ENCODE data around the gene ZNF862. TPM values are rescaled to one million over a fixed set of nuclear protein-coding genes. Genes with fewer than 3 reads are reported as not detected.

The ZNF862 gene
- total and polyA plus RNA-seq, 2 donors from 2014 or later = 5.7 to 29.1 TPM

- Histone ChIP-seq H3K9ac (ENCODE audit: low read length in 3 of 3) (no peak overlapping the region), H3K9me3 (ENCODE audit: control insufficient read depth in 2 of 3, insufficient read depth in 1 of 3, low read length in 3 of 3) (no peaks in the 10 kb centered on the region), H3K27ac (ENCODE audit: low read depth in 2 of 2, low read length in 2 of 2) (no peak overlapping the region), H3K27me3 (ENCODE audit: control insufficient read depth, insufficient read depth, low read length) (no peaks in the 10 kb centered on the region), H3K36me3 (ENCODE audit: control insufficient read depth in 2 of 3, insufficient read depth in 3 of 3, low read length in 3 of 3) (peaks cover 0 to 6% (median 4%) of the 10 kb centered on the region in 3 donors), H3K4me1 (ENCODE audit: control insufficient read depth in 2 of 3, insufficient read depth in 2 of 3, low read depth in 1 of 3, low read length in 3 of 3) (no peaks in the 10 kb centered on the region), H3K4me3 (ENCODE audit: low read length in 3 of 3) (no peak overlapping the region)
- no peak for DNase-seq
- TF ChIP-seq CTCF (IDR thresholded peaks at IDR 0.05; ENCODE audit: borderline replicate concordance, extremely low read depth, insufficient read depth) = no peak
- FAIRE-seq = no peak
- intact Hi-C loops (cut with DNase I) = no loop called here
Observed at GRCh38 chr7:149845257-149845980, 7.2 kb downstream of the ZNF862 start.

GRCh38 chr7:149846021-149846420 lies 7.8 kb downstream of the ZNF862 start:
- intact Hi-C loops (cut with DNase I) = no loop called here
- H3K36me3 ChIP-seq (ENCODE audit: control insufficient read depth in 2 of 3, insufficient read depth in 3 of 3, low read length in 3 of 3) = peaks cover 0 to 6% (median 4%) of the 10 kb centered on the region in 3 donors
- no peak for TF ChIP-seq CTCF (IDR thresholded peaks at IDR 0.05; ENCODE audit: borderline replicate concordance, extremely low read depth, insufficient read depth)
- H3K4me1 ChIP-seq (ENCODE audit: control insufficient read depth in 2 of 3, insufficient read depth in 2 of 3, low read depth in 1 of 3, low read length in 3 of 3) = no peaks in the 10 kb centered on the region
- no peak overlapping the region for H3K9ac ChIP-seq (ENCODE audit: low read length in 3 of 3)
- no peak overlapping the region for H3K4me3 ChIP-seq (ENCODE audit: low read length in 3 of 3)
- H3K27ac ChIP-seq (ENCODE audit: low read depth in 2 of 2, low read length in 2 of 2) = no peak overlapping the region
- no peaks in the 10 kb centered on the region for H3K9me3 ChIP-seq (ENCODE audit: control insufficient read depth in 2 of 3, insufficient read depth in 1 of 3, low read length in 3 of 3)
- DNase-seq = no peak
- no peaks in the 10 kb centered on the region for H3K27me3 ChIP-seq (ENCODE audit: control insufficient read depth, insufficient read depth, low read length)
- FAIRE-seq = no peak

GRCh38 chr7:149846436-149847046 lies 8.4 kb downstream of the ZNF862 start:
- Histone ChIP-seq H3K9me3 (ENCODE audit: control insufficient read depth in 2 of 3, insufficient read depth in 1 of 3, low read length in 3 of 3) (no peaks in the 10 kb centered on the region), H3K27ac (ENCODE audit: low read depth in 2 of 2, low read length in 2 of 2) (no peak overlapping the region), H3K36me3 (ENCODE audit: control insufficient read depth in 2 of 3, insufficient read depth in 3 of 3, low read length in 3 of 3) (peaks cover 0 to 6% (median 4%) of the 10 kb centered on the region in 3 donors), H3K4me1 (ENCODE audit: control insufficient read depth in 2 of 3, insufficient read depth in 2 of 3, low read depth in 1 of 3, low read length in 3 of 3) (no peaks in the 10 kb centered on the region), H3K9ac (ENCODE audit: low read length in 3 of 3) (no peak overlapping the region), H3K4me3 (ENCODE audit: low read length in 3 of 3) (no peak overlapping the region), H3K27me3 (ENCODE audit: control insufficient read depth, insufficient read depth, low read length) (no peaks in the 10 kb centered on the region)
- intact Hi-C loops (cut with DNase I) = no loop called here
- TF ChIP-seq CTCF (IDR thresholded peaks at IDR 0.05; ENCODE audit: borderline replicate concordance, extremely low read depth, insufficient read depth) = no peak
- FAIRE-seq = no peak
- DNase-seq = no peak

All from kidney (tissue), 14 donors.